Stimulated activated CD4-positive, alpha-beta T cell treated with anti-CD3 and anti-CD28 coated beads, TNF-alpha, amount 100 ng/mL, for 1 hour (primary cell): ENCODE data around the gene GSPT1.
"Not testable (repeated sequence)": the region's sequence is repeated elsewhere in the genome, so short reads cannot be mapped to it uniquely, and the experiment has no call there.

Experiments
- DNase-seq, 3 donors: peaks; one replicate each; pipeline ENCODE4 v3.0.0-alpha.2; 2020; ENCODE audit warnings: low read depth in 3 of 3, low spot score in 1 of 3

Gene GSPT1

GRCh38 chr16:11915644-11916523 lies at the start of gene GSPT1:
Gene GSPT1 (minus strand): TSS chr16:11915956. CDS start chr16:11915720, 236 bp downstream.
- DNase-seq = peak; percentile 97 to 98 (median 97)

DNA sequence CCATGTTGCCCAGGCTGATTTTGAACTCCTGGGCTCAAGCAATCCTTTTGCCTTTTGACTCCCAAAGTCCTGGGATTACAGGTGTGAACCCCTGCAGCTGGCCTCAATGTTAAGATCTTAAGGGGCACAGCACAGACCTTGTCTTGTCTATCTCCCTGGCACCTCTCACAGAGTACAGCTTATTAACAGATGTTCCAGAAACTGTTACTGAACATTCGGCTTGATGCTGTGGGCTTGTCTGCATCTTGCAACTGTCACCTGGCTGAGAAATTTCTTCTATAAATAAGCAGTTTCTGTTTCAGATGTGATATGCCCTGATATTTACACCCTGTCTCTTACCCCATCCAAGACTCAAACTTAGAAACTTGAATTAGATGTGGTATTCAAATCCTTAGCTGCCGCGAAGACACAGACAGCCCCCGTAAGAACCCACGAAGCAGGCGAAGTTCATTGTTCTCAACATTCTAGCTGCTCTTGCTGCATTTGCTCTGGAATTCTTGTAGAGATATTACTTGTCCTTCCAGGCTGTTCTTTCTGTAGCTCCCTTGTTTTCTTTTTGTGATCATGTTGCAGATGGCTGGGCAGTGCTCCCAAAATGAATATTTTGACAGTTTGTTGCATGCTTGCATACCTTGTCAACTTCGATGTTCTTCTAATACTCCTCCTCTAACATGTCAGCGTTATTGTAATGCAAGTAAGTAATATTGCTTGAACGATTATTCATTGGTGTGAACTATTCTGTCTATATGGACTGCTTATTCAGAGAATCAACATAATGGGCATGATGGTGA lies 49.2 kb upstream of the GSPT1 start, which contains the start of gene TNFRSF17:
TNFRSF17 (plus strand) TSS at position 450 of the 791 bp plus-strand sequence; CDS start at position 565, 115 bp downstream.
- DNase-seq = no peak

GRCh38 chr16:11963706-11964105 lies 48.0 kb upstream of the GSPT1 start:
- DNase-seq = no peak

DNA sequence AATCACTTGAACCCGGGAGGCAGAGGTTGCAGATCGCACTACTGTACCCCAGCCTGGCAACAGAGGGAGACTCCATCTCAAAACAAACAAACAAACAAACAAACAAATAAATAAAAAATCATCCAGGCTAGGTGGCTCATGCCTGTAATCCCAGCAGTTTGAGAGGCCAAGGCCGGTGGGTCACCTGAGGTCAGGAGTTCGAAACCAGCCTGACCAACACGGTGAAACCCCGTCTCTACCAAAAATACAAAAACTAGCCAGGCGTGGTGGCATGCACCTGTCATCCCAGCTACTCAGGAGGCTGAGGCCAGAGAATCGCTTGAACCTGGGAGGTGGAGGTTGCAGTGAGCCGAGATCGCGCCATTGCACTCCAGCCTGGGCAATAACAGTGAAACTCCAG lies 47.2 kb upstream of the GSPT1 start:
- DNase-seq = not testable (repeated sequence)

- DNase-seq = not testable (repeated sequence)
Observed at GRCh38 chr16:11962457-11962856, 46.7 kb upstream of the GSPT1 start.

- DNase-seq = no peak
Observed at GRCh38 chr16:11957591-11958395, 42.0 kb upstream of the GSPT1 start.

- no peak for DNase-seq
Observed at GRCh38 chr16:11956558-11956957, 40.8 kb upstream of the GSPT1 start.

DNA sequence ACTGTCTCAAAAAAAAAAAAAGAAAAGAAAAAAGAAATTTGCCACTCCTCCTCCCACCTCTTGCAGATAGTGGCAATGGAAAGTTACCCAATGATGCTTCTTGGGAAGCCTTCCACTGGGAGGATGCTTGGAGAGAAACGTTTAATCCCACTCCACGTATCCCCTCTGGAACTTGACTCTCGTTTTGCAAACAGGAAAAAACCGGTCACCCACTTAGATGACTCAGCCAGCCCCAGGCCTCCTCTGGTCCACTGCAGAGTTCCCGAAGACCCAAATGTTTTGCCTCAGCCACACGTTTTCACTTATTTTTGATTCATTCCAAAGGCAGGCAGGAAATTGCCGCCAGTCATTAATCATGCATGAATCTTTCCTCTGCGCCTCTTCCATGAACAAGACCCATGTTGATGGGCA lies 40.0 kb upstream of the GSPT1 start:
- DNase-seq = no peak

DNA sequence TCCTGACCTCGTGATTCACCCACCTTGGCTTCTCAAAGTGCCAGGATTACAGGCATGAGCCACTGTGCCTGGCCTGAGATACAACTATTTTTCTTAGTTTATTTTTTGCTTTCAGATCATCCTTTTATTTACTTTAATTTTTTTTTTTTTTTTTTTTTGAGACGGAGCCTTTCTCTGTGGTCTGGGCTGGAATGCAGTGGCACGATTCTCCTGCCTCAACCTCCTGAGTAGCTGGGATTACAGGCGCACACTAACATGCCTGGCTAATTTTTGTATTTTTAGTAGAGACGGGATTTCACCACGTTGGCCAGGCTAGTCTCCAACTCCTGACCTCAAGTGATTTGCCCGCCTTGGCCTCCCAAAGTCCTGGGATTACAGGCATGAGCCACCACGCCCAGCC lies 37.8 kb upstream of the GSPT1 start:
- not testable (repeated sequence) for DNase-seq

- no peak for DNase-seq
Observed at GRCh38 chr16:11950388-11950787, 34.6 kb upstream of the GSPT1 start.

- DNase-seq = no peak
Observed at GRCh38 chr16:11949527-11949926, 33.8 kb upstream of the GSPT1 start.

DNA sequence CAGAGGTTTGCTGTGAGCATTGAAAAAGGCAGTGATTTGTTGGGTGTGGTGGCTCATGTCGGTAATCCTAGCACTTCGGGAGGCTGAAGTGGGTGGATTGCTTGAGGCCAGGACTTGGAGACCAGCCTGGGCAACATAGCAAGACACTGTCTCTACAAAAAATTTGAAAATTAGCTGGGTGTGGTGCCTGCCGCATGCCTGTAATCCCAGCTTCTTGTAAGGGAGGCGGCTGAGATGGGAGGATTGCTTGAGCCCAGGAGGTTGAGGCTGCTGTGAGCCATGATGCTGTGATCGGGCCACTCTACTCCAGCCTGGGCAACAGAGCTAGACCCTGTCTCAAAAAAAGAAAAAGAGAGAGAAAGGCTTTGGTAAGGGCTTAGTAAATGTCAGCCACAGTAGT lies 33.1 kb upstream of the GSPT1 start:
- no peak for DNase-seq

GRCh38 chr16:11946433-11946832 lies 30.7 kb upstream of the GSPT1 start:
- no peak for DNase-seq

- not testable (repeated sequence) for DNase-seq
Observed at GRCh38 chr16:11941945-11942344, 26.2 kb upstream of the GSPT1 start, which contains the start of gene NPIPB2. Gene NPIPB2 (minus strand): TSS chr16:11942045. CDS start chr16:11942045, 0 bp downstream.

- not testable (repeated sequence) for DNase-seq
Observed at GRCh38 chr16:11927350-11927749, 11.6 kb upstream of the GSPT1 start.

GRCh38 chr16:11924046-11924445 lies 8.3 kb upstream of the GSPT1 start:
- not testable (repeated sequence) for DNase-seq

DNA sequence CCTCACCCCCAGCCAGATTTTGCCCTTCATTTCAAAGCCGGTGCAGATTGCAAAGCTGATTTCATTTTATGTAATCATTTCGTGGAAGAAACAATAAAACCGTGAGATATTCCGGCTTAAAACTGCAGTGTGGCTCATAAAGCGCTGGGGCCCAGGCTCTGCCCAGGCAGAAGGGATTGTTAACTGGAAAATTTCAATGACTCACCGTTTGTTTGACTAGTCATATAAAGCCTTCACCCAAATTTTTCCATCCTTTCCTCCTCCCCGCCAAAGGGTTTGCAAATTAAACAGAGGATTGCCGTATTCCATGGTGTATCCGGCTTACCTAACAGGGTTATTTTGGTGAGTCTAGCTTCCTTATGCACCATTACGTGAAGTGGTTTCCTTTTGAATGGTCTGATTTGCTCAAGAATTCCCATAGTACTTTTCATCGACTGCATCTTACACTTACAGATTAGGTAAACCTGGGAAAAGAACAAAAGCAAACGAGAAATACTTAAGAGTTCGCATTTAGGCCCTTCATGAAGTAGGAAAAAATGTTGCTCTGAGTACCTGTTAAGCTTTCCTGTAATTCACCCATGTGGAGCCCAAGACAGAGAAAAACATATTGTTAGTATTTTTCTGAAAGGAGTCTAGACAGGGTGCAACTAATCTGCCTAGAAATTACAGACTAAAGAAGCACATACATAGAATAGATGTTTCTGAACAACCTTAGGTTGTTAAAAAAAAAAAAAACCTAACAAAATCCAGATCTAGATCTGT lies 949 bp upstream of the GSPT1 start:
- no peak for DNase-seq

DNA sequence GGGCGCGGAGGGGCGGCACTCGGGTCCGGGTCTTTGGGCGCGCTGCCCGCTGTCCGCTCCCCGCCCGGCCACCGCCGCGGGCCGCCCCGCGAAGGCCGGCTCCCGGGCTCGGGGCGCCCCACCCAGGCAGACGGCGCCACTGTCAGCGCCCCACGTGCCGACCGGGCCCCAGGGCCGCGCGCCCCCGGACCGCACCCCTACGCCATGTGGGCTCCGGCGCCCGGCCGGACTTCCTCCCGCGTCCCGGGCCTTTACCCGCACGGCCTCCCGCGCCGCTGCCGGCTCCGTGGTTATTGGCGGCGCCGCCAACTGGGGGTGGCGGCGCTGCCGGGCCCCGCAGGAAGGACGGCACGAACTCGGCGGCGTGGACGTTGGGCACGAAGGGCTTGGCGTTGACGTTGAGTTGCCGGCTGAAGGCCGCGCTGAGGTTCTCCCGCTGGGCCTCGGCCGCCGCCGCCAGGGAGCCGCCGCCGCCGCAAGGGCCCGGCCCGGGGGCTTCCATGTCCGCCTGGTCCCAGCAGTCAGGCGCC lies 577 bp downstream of the GSPT1 start:
- no peak for DNase-seq

DNA sequence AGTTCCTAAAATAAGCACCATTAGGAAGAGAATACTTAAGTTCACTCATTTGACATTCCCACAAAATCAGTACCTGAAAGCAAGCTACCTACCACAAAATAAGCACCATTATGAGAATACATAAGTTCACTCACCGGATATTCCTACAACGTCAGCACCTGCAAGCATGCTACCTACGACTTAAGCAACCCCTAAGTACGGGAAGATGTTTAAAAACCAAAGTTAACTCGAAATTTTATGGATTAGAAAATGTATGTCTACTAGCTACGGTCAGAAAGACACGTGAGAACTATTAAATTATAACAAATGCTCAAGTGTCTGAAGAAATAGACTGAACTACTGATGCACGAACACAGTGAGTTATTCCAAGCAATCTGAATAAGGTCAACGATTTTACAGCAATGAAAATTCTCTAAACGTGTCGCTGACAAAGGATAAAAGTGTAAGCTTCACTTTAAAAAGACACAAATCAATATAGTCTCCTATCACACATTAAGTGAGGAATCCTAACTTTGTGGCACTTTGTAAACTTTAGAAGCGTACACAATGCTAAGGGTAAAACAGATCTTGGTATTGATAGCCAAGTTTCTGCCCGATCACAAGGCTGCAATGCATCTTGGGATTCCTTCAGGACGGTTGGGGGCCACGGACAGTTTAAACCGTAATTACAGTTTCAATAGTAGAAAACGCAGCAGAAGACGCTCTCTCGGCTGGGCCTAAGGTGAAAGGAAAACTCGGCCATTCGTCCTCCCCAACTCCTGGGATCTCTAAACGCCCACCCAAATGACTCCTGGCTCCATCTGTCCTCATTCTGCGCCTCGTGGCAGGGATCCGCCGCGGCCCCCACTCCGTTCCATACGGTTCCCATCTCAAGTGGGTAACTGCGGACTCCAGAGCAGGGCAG lies 1.3 kb downstream of the GSPT1 start:
- peak in 1 of 3 donors; percentile 13 for DNase-seq
